Measurements from ENCODE around the gene TNFRSF8.
A peak's percentile ranks its signal among the peaks of the same experiment; 100 is the strongest.

The TNFRSF8 gene

GRCh38 chr1:12155328-12155727, 92.2 kb downstream of the TNFRSF8 start:
- TF ChIP-seq, protein P1, sequence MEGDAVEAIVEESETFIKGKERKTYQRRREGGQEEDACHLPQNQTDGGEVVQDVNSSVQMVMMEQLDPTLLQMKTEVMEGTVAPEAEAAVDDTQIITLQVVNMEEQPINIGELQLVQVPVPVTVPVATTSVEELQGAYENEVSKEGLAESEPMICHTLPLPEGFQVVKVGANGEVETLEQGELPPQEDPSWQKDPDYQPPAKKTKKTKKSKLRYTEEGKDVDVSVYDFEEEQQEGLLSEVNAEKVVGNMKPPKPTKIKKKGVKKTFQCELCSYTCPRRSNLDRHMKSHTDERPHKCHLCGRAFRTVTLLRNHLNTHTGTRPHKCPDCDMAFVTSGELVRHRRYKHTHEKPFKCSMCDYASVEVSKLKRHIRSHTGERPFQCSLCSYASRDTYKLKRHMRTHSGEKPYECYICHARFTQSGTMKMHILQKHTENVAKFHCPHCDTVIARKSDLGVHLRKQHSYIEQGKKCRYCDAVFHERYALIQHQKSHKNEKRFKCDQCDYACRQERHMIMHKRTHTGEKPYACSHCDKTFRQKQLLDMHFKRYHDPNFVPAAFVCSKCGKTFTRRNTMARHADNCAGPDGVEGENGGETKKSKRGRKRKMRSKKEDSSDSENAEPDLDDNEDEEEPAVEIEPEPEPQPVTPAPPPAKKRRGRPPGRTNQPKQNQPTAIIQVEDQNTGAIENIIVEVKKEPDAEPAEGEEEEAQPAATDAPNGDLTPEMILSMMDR (IDR thresholded peaks at IDR 0.05; ENCODE audit: low read depth, low read length, missing control alignments): no peak
- no peak for DNase-seq (ENCODE audit: extremely low read depth, low read depth)

DNA sequence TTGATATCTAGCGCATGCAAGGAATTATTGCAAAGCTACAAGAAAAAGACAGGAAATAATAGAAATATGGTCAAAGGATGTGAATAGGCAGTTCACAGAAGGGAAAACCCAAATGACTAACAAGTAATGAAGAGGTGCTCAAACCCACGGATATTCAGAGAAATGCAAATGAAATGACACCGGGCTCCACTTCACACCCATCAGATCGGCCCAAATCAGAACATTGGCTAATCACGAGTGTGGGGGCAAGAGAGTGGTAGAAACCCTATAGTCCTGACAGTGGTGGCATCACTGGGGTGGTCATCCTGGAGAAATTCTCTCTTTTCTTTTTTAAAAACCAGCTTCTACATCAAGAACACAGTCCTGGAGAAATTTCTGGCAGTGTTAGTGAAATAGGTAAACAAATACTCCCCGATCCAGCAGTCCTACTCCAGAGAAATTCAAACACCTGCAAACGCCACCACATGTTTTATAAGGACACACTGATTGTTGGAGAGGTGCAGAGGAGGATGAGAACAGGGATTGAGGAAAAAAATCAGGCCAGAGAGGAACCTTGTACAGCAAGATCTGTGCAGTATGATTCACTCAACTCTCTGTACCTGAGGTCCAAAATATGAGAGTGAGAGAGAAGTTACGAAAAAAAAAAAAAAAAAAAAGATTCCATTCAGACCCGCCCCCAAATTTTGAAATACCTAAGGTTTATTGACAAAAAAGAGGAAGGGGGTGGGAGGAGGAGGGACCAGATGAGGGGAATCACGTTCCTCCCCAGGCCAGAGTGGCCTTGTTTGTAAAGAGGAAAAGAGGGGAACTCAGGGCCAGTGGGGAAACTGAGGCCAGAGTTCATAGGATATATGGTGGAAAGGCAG, 94.5 kb downstream of the TNFRSF8 start:
- DNase-seq (ENCODE audit: extremely low read depth, low read depth): no peak
- TF ChIP-seq, protein P1 (IDR thresholded peaks at IDR 0.05; ENCODE audit: low read depth, low read length, missing control alignments): no peak
- no peak overlapping the region for H3K4me3 ChIP-seq (replicated peaks; ENCODE audit: low read depth, low read length)

More at GRCh38 chr1:12155328-12155727, 92.2 kb downstream of the TNFRSF8 start:
- H3K4me3 ChIP-seq (replicated peaks; ENCODE audit: low read depth, low read length): no peak overlapping the region

GRCh38 chr1:12158357-12159092, 95.4 kb downstream of the TNFRSF8 start:
- DNase-seq (ENCODE audit: extremely low read depth, low read depth): no peak
- H3K4me3 ChIP-seq (replicated peaks; ENCODE audit: low read depth, low read length): no peak overlapping the region
- TF ChIP-seq, protein P1 (IDR thresholded peaks at IDR 0.05; ENCODE audit: low read depth, low read length, missing control alignments): no peak

DNA sequence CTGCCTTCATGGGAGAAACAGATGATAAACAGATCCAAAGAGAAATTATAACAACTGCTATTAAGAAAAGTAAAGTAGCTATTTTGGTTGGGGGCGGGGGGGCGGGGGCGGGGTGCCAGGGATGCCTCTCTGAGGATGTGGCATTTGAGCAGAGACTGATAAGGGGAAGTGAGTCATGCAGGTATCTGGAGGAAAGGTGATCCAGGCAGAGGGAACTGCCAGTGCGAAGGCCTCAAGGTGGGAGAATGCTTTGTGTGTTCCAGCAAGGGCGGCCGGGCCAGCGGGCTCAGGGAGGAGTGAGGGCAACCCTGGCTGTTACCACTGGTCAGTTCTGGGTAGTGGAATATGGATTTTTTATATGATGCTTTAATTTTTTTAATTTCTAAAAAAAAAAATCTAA, 96.7 kb downstream of the TNFRSF8 start:
- TF ChIP-seq, protein P1 (IDR thresholded peaks at IDR 0.05; ENCODE audit: low read depth, low read length, missing control alignments): no peak
- no peak overlapping the region for H3K4me3 ChIP-seq (replicated peaks; ENCODE audit: low read depth, low read length)
- DNase-seq (ENCODE audit: extremely low read depth, low read depth): no peak

DNA sequence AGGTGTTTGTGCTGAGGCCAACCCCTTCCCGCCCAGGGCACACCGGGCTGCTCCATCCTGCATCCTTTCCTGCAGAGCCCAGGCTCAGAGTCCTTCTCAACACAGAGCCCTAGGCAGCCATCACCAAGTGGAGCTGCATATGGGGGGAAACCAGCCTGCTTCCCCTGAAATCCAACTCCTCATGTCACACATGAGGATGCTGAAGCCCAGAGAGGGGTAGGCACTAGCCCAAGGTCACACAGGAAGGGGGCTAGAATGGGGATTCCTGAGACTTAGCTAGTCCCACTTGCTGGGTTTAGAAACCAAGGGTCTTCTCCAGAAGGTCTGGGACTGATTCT, 98.2 kb downstream of the TNFRSF8 start:
- DNase-seq (ENCODE audit: extremely low read depth, low read depth): no peak
- no peak overlapping the region for H3K4me3 ChIP-seq (replicated peaks; ENCODE audit: low read depth, low read length)
- TF ChIP-seq, protein P1 (IDR thresholded peaks at IDR 0.05; ENCODE audit: low read depth, low read length, missing control alignments): no peak

DNA sequence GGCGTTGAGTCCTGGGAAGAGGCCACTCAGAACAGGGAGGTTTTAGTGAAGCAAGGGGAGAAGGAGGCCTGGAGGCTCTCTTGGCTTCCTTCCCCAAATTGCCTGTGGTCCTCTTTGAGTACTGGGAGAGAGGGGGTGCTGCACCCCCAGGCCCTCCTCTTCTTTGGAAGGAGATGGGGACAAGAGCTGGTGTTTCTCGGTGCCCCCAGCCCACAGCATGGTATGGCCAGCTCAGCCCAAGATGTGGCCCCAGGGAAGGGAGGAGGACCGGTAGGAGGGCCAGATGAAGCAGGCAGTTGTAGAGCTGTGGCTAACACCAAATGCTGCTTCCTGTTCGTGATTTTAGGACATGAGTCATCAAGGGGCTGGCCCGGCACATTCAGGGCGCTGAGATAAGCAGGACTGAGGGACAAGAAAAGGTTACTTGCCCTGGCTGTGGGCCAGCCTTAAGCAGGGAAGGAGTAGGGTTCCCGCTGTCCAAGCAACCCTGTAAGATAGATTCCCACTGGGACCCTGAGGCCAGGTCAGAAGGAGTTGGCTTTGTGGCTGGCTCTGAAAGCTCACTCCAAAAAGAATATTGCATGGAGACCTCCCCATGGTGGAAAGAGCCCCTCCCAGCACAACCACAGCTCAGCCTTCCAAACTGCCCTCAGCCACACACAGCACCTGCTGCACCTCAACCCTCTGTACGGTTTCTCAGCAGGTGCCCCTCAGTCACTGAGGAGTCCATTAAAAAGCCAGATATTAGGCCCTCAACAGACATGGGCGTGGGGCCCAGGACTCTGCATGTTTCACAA, 98.8 kb downstream of the TNFRSF8 start:
- DNase-seq (ENCODE audit: extremely low read depth, low read depth): peak; percentile 87

More for the DNA sequence above, 98.8 kb downstream of the TNFRSF8 start:
- H3K4me3 ChIP-seq (replicated peaks; ENCODE audit: low read depth, low read length): no peak overlapping the region
- TF ChIP-seq, protein P1 (IDR thresholded peaks at IDR 0.05; ENCODE audit: low read depth, low read length, missing control alignments): no peak

All from HFF-Myc (cell line).